ENCODE data around the gene BSN. TPM values are rescaled to one million over a fixed set of nuclear protein-coding genes. Genes with fewer than 3 reads are reported as not detected.

Gene BSN
- total RNA-seq, 2 experiments from 2014 or later, result 0.03 to 0.05 TPM

- H3K27ac Mint-ChIP-seq, result no peak overlapping the region
- DNase-seq, result no peak
- H3K4me3 Mint-ChIP-seq, result no peak overlapping the region
- peaks cover 14% of the 10 kb centered on the region for H3K27me3 Mint-ChIP-seq
- peaks cover 11% of the 10 kb centered on the region for H3K4me1 Mint-ChIP-seq
- no peaks in the 10 kb centered on the region for H3K36me3 Mint-ChIP-seq (ENCODE audit: low read depth)
- POLR2A ChIA-PET, result no interaction called here
- peaks cover 3% of the 10 kb centered on the region for H3K9me3 Mint-ChIP-seq
- CTCF ChIA-PET, result interaction anchor here (0.6 kb wide), 1 partner anchor 381 kb away, joined by 4 read pairs; no protein-coding TSS in a partner anchor
Measured at GRCh38 chr3:49629451-49629850, 75.2 kb downstream of the BSN start.

GRCh38 chr3:49629866-49630265, 75.6 kb downstream of the BSN start:
- CTCF ChIA-PET, result no interaction called here

GRCh38 chr3:49630784-49631183, 76.5 kb downstream of the BSN start:
- peaks cover 11% of the 10 kb centered on the region for H3K4me1 Mint-ChIP-seq
- POLR2A ChIA-PET, result no interaction called here
- no peak overlapping the region for H3K4me3 Mint-ChIP-seq
- CTCF ChIA-PET, result no interaction called here
- DNase-seq, result no peak
- H3K9me3 Mint-ChIP-seq, result peaks cover 3% of the 10 kb centered on the region
- peaks cover 17% of the 10 kb centered on the region for H3K27me3 Mint-ChIP-seq
- no peak overlapping the region for H3K27ac Mint-ChIP-seq
- no peaks in the 10 kb centered on the region for H3K36me3 Mint-ChIP-seq (ENCODE audit: low read depth)

More at GRCh38 chr3:49629866-49630265, 75.6 kb downstream of the BSN start:
- Mint-ChIP-seq H3K4me3 (no peak overlapping the region), H3K36me3 (ENCODE audit: low read depth) (no peaks in the 10 kb centered on the region), H3K4me1 (peaks cover 11% of the 10 kb centered on the region), H3K9me3 (peaks cover 3% of the 10 kb centered on the region), H3K27ac (no peak overlapping the region), H3K27me3 (peaks cover 14% of the 10 kb centered on the region)
- DNase-seq, result no peak
- POLR2A ChIA-PET, result no interaction called here

GRCh38 chr3:49634736-49635135, 80.5 kb downstream of the BSN start:
- H3K4me1 Mint-ChIP-seq, result peaks cover 5% of the 10 kb centered on the region
- ChIA-PET CTCF (interaction anchor here (0.6 to 1.5 kb wide), 2 partner anchors 204 to 555 kb away, joined by 3 to 4 read pairs; no protein-coding TSS in a partner anchor), POLR2A (no interaction called here)
- H3K9me3 Mint-ChIP-seq, result peaks cover 3% of the 10 kb centered on the region
- no peaks in the 10 kb centered on the region for H3K36me3 Mint-ChIP-seq (ENCODE audit: low read depth)
- no peak overlapping the region for H3K27ac Mint-ChIP-seq
- DNase-seq, result no peak
- H3K27me3 Mint-ChIP-seq, result peaks cover 17% of the 10 kb centered on the region
- H3K4me3 Mint-ChIP-seq, result no peak overlapping the region

- ChIA-PET CTCF (no interaction called here), POLR2A (interaction anchor here (1.1 kb wide), 1 partner anchor 26 kb away, joined by 3 read pairs; no protein-coding TSS in a partner anchor)
- H3K27ac Mint-ChIP-seq, result no peak overlapping the region
- peaks cover 11% of the 10 kb centered on the region for H3K27me3 Mint-ChIP-seq
- H3K9me3 Mint-ChIP-seq, result no peaks in the 10 kb centered on the region
- H3K4me3 Mint-ChIP-seq, result no peak overlapping the region
- DNase-seq, result no peak
- H3K36me3 Mint-ChIP-seq (ENCODE audit: low read depth), result no peaks in the 10 kb centered on the region
- H3K4me1 Mint-ChIP-seq, result peaks cover 5% of the 10 kb centered on the region
Measured at GRCh38 chr3:49636883-49637609, 82.8 kb downstream of the BSN start.

GRCh38 chr3:49638445-49638844, 84.2 kb downstream of the BSN start:
- H3K4me1 Mint-ChIP-seq, result peaks cover 5% of the 10 kb centered on the region
- no peak for DNase-seq
- no peaks in the 10 kb centered on the region for H3K9me3 Mint-ChIP-seq
- H3K27ac Mint-ChIP-seq, result no peak overlapping the region
- POLR2A ChIA-PET, result no interaction called here
- H3K27me3 Mint-ChIP-seq, result peaks cover 9% of the 10 kb centered on the region
- H3K4me3 Mint-ChIP-seq, result no peak overlapping the region
- no peaks in the 10 kb centered on the region for H3K36me3 Mint-ChIP-seq (ENCODE audit: low read depth)
- CTCF ChIA-PET, result interaction anchor here (0.7 kb wide), 1 partner anchor 22 kb away, joined by 4 read pairs; no protein-coding TSS in a partner anchor

- ChIA-PET POLR2A (no interaction called here), CTCF (no interaction called here)
- Mint-ChIP-seq H3K4me1 (peaks cover 5% of the 10 kb centered on the region), H3K27me3 (peaks cover 7% of the 10 kb centered on the region), H3K27ac (no peak overlapping the region), H3K9me3 (no peaks in the 10 kb centered on the region), H3K4me3 (no peak overlapping the region), H3K36me3 (ENCODE audit: low read depth) (no peaks in the 10 kb centered on the region)
- DNase-seq, result no peak
Measured at GRCh38 chr3:49639551-49639950, 85.3 kb downstream of the BSN start.

- Mint-ChIP-seq H3K4me1 (peaks cover 5% of the 10 kb centered on the region), H3K27ac (no peak overlapping the region), H3K9me3 (no peaks in the 10 kb centered on the region), H3K36me3 (ENCODE audit: low read depth) (no peaks in the 10 kb centered on the region), H3K4me3 (no peak overlapping the region), H3K27me3 (peaks cover 4% of the 10 kb centered on the region)
- ChIA-PET CTCF (no interaction called here), POLR2A (no interaction called here)
- DNase-seq, result no peak
Measured at GRCh38 chr3:49641292-49641691, 87.0 kb downstream of the BSN start.

GRCh38 chr3:49641921-49642707, 87.8 kb downstream of the BSN start:
- Mint-ChIP-seq H3K4me1 (peaks cover 1% of the 10 kb centered on the region), H3K4me3 (no peak overlapping the region), H3K27me3 (peaks cover 4% of the 10 kb centered on the region), H3K36me3 (ENCODE audit: low read depth) (no peaks in the 10 kb centered on the region), H3K27ac (no peak overlapping the region), H3K9me3 (no peaks in the 10 kb centered on the region)
- CTCF ChIA-PET, result no interaction called here
- DNase-seq, result no peak
- POLR2A ChIA-PET, result no interaction called here

- CTCF ChIA-PET, result no interaction called here
- Mint-ChIP-seq H3K9me3 (no peaks in the 10 kb centered on the region), H3K36me3 (ENCODE audit: low read depth) (no peaks in the 10 kb centered on the region), H3K27ac (no peak overlapping the region), H3K27me3 (peaks cover 4% of the 10 kb centered on the region), H3K4me1 (no peaks in the 10 kb centered on the region), H3K4me3 (no peak overlapping the region)
- no peak for DNase-seq
- POLR2A ChIA-PET, result no interaction called here
Measured at GRCh38 chr3:49642708-49643145, 88.5 kb downstream of the BSN start.

GRCh38 chr3:49644684-49645083, 90.4 kb downstream of the BSN start:
- Mint-ChIP-seq H3K27me3 (peaks cover 4% of the 10 kb centered on the region), H3K9me3 (no peaks in the 10 kb centered on the region), H3K4me3 (no peak overlapping the region), H3K4me1 (no peaks in the 10 kb centered on the region), H3K27ac (no peak overlapping the region), H3K36me3 (ENCODE audit: low read depth) (no peaks in the 10 kb centered on the region)
- POLR2A ChIA-PET, result no interaction called here
- no peak for DNase-seq
- CTCF ChIA-PET, result no interaction called here

- H3K27ac Mint-ChIP-seq, result no peak overlapping the region
- H3K27me3 Mint-ChIP-seq, result peaks cover under 1% of the 10 kb centered on the region
- H3K4me1 Mint-ChIP-seq, result no peaks in the 10 kb centered on the region
- POLR2A ChIA-PET, result no interaction called here
- no peaks in the 10 kb centered on the region for H3K36me3 Mint-ChIP-seq (ENCODE audit: low read depth)
- no peak for DNase-seq
- CTCF ChIA-PET, result interaction anchor here (1.1 kb wide), 1 partner anchor 25 kb away, joined by 3 read pairs; no protein-coding TSS in a partner anchor
- no peak overlapping the region for H3K4me3 Mint-ChIP-seq
- no peaks in the 10 kb centered on the region for H3K9me3 Mint-ChIP-seq
Measured at GRCh38 chr3:49646236-49646635, 92.0 kb downstream of the BSN start.

- Mint-ChIP-seq H3K27me3 (no peaks in the 10 kb centered on the region), H3K27ac (no peak overlapping the region), H3K9me3 (no peaks in the 10 kb centered on the region), H3K4me1 (no peaks in the 10 kb centered on the region), H3K4me3 (no peak overlapping the region), H3K36me3 (ENCODE audit: low read depth) (no peaks in the 10 kb centered on the region)
- POLR2A ChIA-PET, result no interaction called here
- CTCF ChIA-PET, result interaction anchor here (1.7 kb wide), 1 partner anchor 108 kb away, joined by 5 read pairs; no protein-coding TSS in a partner anchor
- no peak for DNase-seq
Measured at GRCh38 chr3:49647741-49648140, 93.5 kb downstream of the BSN start.
